ENCODE data around the gene ENG.

Gene ENG

GRCh38 chr9:127826253-127826913 is 28.1 kb downstream of the ENG start:
- TF ChIP-seq GATA3 (IDR thresholded peaks at IDR 0.05; ENCODE audit: low read depth, low read length), result no peak

- TF ChIP-seq GATA2 (IDR thresholded peaks at IDR 0.05; ENCODE audit: low read depth, low read length) (no peak), GATA3 (IDR thresholded peaks at IDR 0.05; ENCODE audit: low read depth, low read length) (no peak)
These were observed 29.0 kb downstream of the ENG start for GRCh38 chr9:127825319-127826051.

GRCh38 chr9:127822108-127822507 is 32.4 kb downstream of the ENG start:
- TF ChIP-seq GATA2 (IDR thresholded peaks at IDR 0.05; ENCODE audit: low read depth, low read length) (no peak), GATA3 (IDR thresholded peaks at IDR 0.05; ENCODE audit: low read depth, low read length) (no peak)

GRCh38 chr9:127818574-127818973 is 35.9 kb downstream of the ENG start:
- TF ChIP-seq GATA2 (IDR thresholded peaks at IDR 0.05; ENCODE audit: low read depth, low read length) (no peak), GATA3 (IDR thresholded peaks at IDR 0.05; ENCODE audit: low read depth, low read length) (no peak)

- TF ChIP-seq GATA3 (IDR thresholded peaks at IDR 0.05; ENCODE audit: low read depth, low read length), result no peak
These were observed 36.5 kb downstream of the ENG start for GRCh38 chr9:127817881-127818434.

- no peak for TF ChIP-seq GATA2 (IDR thresholded peaks at IDR 0.05; ENCODE audit: low read depth, low read length)
These were observed 37.7 kb downstream of the ENG start for GRCh38 chr9:127816728-127817127.

- TF ChIP-seq GATA2 (IDR thresholded peaks at IDR 0.05; ENCODE audit: low read depth, low read length) (no peak), GATA3 (IDR thresholded peaks at IDR 0.05; ENCODE audit: low read depth, low read length) (no peak)
These were observed 38.1 kb downstream of the ENG start for GRCh38 chr9:127816362-127816725.

- no peak for TF ChIP-seq GATA3 (IDR thresholded peaks at IDR 0.05; ENCODE audit: low read depth, low read length)
- TF ChIP-seq GATA2 (IDR thresholded peaks at IDR 0.05; ENCODE audit: low read depth, low read length), result no peak
These were observed 38.7 kb downstream of the ENG start for GRCh38 chr9:127815512-127816361.

GRCh38 chr9:127814619-127815511 is 39.6 kb downstream of the ENG start:
- no peak for TF ChIP-seq GATA3 (IDR thresholded peaks at IDR 0.05; ENCODE audit: low read depth, low read length)
- TF ChIP-seq GATA2 (IDR thresholded peaks at IDR 0.05; ENCODE audit: low read depth, low read length), result no peak

- no peak for TF ChIP-seq GATA2 (IDR thresholded peaks at IDR 0.05; ENCODE audit: low read depth, low read length)
- TF ChIP-seq GATA3 (IDR thresholded peaks at IDR 0.05; ENCODE audit: low read depth, low read length), result no peak
These were observed 40.7 kb downstream of the ENG start for GRCh38 chr9:127813686-127814226.

GRCh38 chr9:127812936-127813675 is 41.4 kb downstream of the ENG start:
- TF ChIP-seq GATA2 (IDR thresholded peaks at IDR 0.05; ENCODE audit: low read depth, low read length), result no peak
- no peak for TF ChIP-seq GATA3 (IDR thresholded peaks at IDR 0.05; ENCODE audit: low read depth, low read length)

- TF ChIP-seq GATA3 (IDR thresholded peaks at IDR 0.05; ENCODE audit: low read depth, low read length) (no peak), GATA2 (IDR thresholded peaks at IDR 0.05; ENCODE audit: low read depth, low read length) (no peak)
These were observed 42.4 kb downstream of the ENG start for GRCh38 chr9:127812011-127812410.
